Measurements from ENCODE around the gene DDX47.

DNA sequence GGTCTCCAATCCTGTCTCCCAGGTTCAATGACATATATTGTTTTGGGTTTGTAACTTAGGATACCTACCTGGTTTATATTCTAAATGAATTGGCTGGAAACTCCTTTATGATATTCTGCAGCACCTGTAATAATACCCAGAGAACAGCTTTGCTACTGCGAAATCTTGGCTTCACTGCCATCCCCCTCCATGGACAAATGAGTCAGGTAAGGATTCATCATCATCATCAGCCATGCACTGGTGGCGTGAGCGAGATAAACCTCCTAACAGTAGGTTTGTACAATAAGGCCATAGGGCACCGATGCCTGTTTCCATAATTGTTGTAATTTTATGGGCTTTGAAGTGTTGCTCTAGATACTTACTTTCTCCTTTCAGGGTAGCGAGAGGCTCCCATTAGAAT lies 10.7 kb downstream of the DDX47 start:
- TF ChIP-seq, protein P1, sequence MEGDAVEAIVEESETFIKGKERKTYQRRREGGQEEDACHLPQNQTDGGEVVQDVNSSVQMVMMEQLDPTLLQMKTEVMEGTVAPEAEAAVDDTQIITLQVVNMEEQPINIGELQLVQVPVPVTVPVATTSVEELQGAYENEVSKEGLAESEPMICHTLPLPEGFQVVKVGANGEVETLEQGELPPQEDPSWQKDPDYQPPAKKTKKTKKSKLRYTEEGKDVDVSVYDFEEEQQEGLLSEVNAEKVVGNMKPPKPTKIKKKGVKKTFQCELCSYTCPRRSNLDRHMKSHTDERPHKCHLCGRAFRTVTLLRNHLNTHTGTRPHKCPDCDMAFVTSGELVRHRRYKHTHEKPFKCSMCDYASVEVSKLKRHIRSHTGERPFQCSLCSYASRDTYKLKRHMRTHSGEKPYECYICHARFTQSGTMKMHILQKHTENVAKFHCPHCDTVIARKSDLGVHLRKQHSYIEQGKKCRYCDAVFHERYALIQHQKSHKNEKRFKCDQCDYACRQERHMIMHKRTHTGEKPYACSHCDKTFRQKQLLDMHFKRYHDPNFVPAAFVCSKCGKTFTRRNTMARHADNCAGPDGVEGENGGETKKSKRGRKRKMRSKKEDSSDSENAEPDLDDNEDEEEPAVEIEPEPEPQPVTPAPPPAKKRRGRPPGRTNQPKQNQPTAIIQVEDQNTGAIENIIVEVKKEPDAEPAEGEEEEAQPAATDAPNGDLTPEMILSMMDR (IDR thresholded peaks at IDR 0.05): no peak
- no peak for TF ChIP-seq EZH2 (IDR thresholded peaks at IDR 0.05; ENCODE audit: borderline replicate concordance, insufficient read depth, low read depth, low read length, poor library complexity, severe bottlenecking)

Data from B cell (primary cell).